GM12878 (cell line): ENCODE data around the gene SLC25A41. TPM values are rescaled to one million over a fixed set of nuclear protein-coding genes. Genes with fewer than 3 reads are reported as not detected.

Source experiments
- BHLHE40 ChIP-seq, 2 experiments: fragments of 450-650 bp in 1 of 2; IDR thresholded peaks; 2 replicates each; pipeline ENCODE4 v1.6.1; 2011 to 2017; ENCODE audit warnings: low read depth in 2 of 2, borderline replicate concordance in 1 of 2, improper control_type of control experiment in 1 of 2, low read length in 1 of 2, mild to moderate bottlenecking in 1 of 2
- CBFB ChIP-seq: IDR thresholded peaks from 2 replicates; pipeline ENCODE4 v1.6.1; 2016; ENCODE audit warnings: antibody characterized with exemption, low read depth
- JUNB ChIP-seq: IDR thresholded peaks from 2 replicates; pipeline ENCODE4 v1.6.1; 2016; ENCODE audit warnings: antibody characterized with exemption, mild to moderate bottlenecking
- NFXL1 ChIP-seq: fragments of 450-650 bp; IDR thresholded peaks from 2 replicates; pipeline ENCODE4 v1.6.1; 2017; ENCODE audit warnings: antibody characterized with exemption, mild to moderate bottlenecking, borderline replicate concordance
- PAX5 ChIP-seq: IDR thresholded peaks from 2 replicates; pipeline ENCODE4 v1.6.1; 2011; ENCODE audit warnings: low read depth, low read length, borderline replicate concordance
- PAX8 ChIP-seq: fragments of 450-650 bp; IDR thresholded peaks from 2 replicates; pipeline ENCODE4 v1.6.1; 2017; ENCODE audit warnings: mild to moderate bottlenecking, moderate library complexity
- POU2F2 ChIP-seq: IDR thresholded peaks from 3 replicates; pipeline ENCODE4 v1.6.1; 2011; ENCODE audit warnings: low read depth, mild to moderate bottlenecking, low read length, borderline replicate concordance
- SMC3 ChIP-seq: IDR thresholded peaks from 2 replicates; pipeline ENCODE4 v1.6.1; 2011; ENCODE audit warnings: low read length, improper control_type of control experiment, borderline replicate concordance
- SRF ChIP-seq, 2 experiments: IDR thresholded peaks; 2 replicates each; pipeline ENCODE4 v1.6.1; 2011; ENCODE audit warnings: low read depth in 2 of 2, low read length in 2 of 2, mild to moderate bottlenecking in 1 of 2, moderate library complexity in 1 of 2
- TCF3 ChIP-seq: IDR thresholded peaks from 2 replicates; pipeline ENCODE4 v1.6.1; 2012; ENCODE audit warnings: low read depth, mild to moderate bottlenecking, low read length, borderline replicate concordance; ENCODE audit not compliant: insufficient read depth
- ZNF24 ChIP-seq: fragments of 450-650 bp; IDR thresholded peaks from 2 replicates; pipeline ENCODE4 v1.6.1; 2017; ENCODE audit warnings: antibody characterized with exemption, mild to moderate bottlenecking
- ZNF384 ChIP-seq: IDR thresholded peaks from 2 replicates; pipeline ENCODE4 v1.6.1; 2012; ENCODE audit warnings: low read depth, mild to moderate bottlenecking, low read length, improper control_type of control experiment, borderline replicate concordance
- polyA plus RNA-seq, 11 experiments: library from polyadenylated mRNA; depleted of rRNA in 4 of 11; unstranded in 6 of 11; stranded (reverse) in 5 of 11; fragments of >200 nt; fragmentation: Nextera tagmentation in 4 of 11; fragmentation: Illumina TruSeq in 1 of 11; extraction: Ambion mirVana in 4 of 11; extraction: Trizol in 1 of 11; gene quantifications; 1 replicate in 1 of 11; 2 replicates in 10 of 11; pipeline versions ENCODE4 v1.2.1 to v1.2.3, GENCODE V29; 2011 to 2016; ENCODE audit warnings: inconsistent platforms in 2 of 11, missing spikeins in 2 of 11, low read depth in 1 of 11
- total RNA-seq, 4 experiments: library from RNA; depleted of rRNA in 3 of 4; stranded (reverse); fragments of >200 nt in 3 of 4; fragmentation: Illumina TruSeq in 1 of 4; extraction: Trizol in 1 of 4; gene quantifications; 2 replicates each; pipeline versions ENCODE4 v1.2.1 to v1.2.3, GENCODE V29; 2013 to 2021
- TF ChIP-seq, protein P1 (sequence below): IDR thresholded peaks from 2 replicates; pipeline ENCODE4 v1.6.1; 2011; ENCODE audit warnings: borderline replicate concordance, low read depth, mild to moderate bottlenecking, moderate library complexity, mixed read lengths, low read length; ENCODE audit not compliant: insufficient read depth; ENCODE audit errors: extremely low read length
- TF ChIP-seq, protein P2 (sequence below): fragments of 450-650 bp; IDR thresholded peaks from 2 replicates; pipeline ENCODE4 v1.6.1; 2018; ENCODE audit warnings: borderline replicate concordance, mild to moderate bottlenecking; ENCODE audit not compliant: partially characterized antibody
- TF ChIP-seq, protein P3 (sequence below): fragments of 450-650 bp; IDR thresholded peaks from 2 replicates; pipeline ENCODE4 v1.6.1; 2017; ENCODE audit warnings: antibody characterized with exemption, mild to moderate bottlenecking, moderate library complexity
- TF ChIP-seq, protein P4 (sequence below): IDR thresholded peaks from 2 replicates; pipeline ENCODE4 v1.6.1; 2012; ENCODE audit warnings: low read depth, low read length, improper control_type of control experiment
- TF ChIP-seq, protein P5 (sequence below): IDR thresholded peaks from 2 replicates; pipeline ENCODE4 v1.6.1; 2012; ENCODE audit warnings: mild to moderate bottlenecking, low read depth, low read length

Gene SLC25A41
- total and polyA plus RNA-seq, 10 of the 15 experiments (the other 5 are each of a cell fraction or from before 2014, with no cell fraction given), result 0.23 to 1.2 (median 0.43) TPM; not detected in 2

DNA sequence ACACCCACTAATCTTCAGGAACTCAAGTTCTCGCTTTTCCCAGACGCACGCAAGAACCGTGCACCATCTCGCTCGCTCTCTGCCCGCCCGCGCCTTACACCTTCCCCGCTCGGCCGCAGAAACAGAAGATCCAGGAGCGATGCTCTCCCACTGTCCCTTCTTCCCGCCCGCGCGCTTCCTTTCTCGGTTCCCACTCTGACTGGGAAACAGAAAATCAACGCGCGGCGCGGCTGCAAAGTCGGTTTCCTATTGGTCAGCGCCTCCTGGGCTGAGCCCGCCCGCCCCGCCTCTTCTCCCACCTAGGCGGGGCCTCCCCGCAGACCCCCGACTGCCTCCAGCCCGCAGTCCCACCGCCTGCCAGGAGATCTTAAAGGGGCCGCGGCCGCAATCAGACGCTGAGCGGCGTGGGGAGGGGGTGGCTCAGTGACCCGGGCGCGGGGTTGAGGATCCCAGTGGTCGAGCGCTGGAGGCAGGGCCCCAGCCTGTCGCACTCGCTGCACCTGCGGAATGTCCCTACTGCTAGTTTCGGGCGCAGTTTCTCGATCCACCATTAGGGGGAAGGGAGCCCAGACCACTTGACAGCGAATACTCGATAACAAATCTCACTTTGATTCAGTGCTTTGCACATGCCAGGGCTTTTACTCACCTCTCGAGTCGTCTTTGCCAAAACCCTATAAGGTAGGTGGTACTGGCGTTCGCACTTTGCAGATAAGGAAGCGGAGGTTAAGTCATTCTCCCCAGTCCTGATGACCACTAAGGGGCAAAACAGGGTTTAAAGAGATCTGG is 26.7 kb upstream of the SLC25A41 start (continued):
- TF ChIP-seq, protein P1, sequence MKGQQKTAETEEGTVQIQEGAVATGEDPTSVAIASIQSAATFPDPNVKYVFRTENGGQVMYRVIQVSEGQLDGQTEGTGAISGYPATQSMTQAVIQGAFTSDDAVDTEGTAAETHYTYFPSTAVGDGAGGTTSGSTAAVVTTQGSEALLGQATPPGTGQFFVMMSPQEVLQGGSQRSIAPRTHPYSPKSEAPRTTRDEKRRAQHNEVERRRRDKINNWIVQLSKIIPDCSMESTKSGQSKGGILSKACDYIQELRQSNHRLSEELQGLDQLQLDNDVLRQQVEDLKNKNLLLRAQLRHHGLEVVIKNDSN, result no peak
- no peak for TF ChIP-seq NFXL1
- TF ChIP-seq, protein P2, sequence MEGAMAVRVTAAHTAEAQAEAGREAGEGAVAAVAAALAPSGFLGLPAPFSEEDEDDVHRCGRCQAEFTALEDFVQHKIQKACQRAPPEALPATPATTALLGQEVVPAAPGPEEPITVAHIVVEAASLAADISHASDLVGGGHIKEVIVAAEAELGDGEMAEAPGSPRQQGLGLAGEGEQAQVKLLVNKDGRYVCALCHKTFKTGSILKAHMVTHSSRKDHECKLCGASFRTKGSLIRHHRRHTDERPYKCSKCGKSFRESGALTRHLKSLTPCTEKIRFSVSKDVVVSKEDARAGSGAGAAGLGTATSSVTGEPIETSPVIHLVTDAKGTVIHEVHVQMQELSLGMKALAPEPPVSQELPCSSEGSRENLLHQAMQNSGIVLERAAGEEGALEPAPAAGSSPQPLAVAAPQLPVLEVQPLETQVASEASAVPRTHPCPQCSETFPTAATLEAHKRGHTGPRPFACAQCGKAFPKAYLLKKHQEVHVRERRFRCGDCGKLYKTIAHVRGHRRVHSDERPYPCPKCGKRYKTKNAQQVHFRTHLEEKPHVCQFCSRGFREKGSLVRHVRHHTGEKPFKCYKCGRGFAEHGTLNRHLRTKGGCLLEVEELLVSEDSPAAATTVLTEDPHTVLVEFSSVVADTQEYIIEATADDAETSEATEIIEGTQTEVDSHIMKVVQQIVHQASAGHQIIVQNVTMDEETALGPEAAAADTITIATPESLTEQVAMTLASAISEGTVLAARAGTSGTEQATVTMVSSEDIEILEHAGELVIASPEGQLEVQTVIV, result peak; percentile 35
- TF ChIP-seq ZNF24, result 0 out of 2 replicates have a peak, but pooled peaks have one; percentile 23
- peak; percentile 63; the same call in 1 of the 2 replicates for TF ChIP-seq TCF3
- TF ChIP-seq CBFB, result no peak
- TF ChIP-seq ZNF384, result no peak
- TF ChIP-seq BHLHE40 (IDR thresholded peaks at IDR 0.05; ENCODE audit: borderline replicate concordance in 1 of 2, low read depth in 2 of 2, low read length in 1 of 2), result peak; percentile 73 to 79
- TF ChIP-seq PAX8, result no peak
- TF ChIP-seq POU2F2, result peak; percentile 65; the same call in 1 of the 3 replicates
- TF ChIP-seq PAX5, result peak; percentile 59
- TF ChIP-seq SMC3, result peak; percentile 13; the same call in 1 of the 2 replicates
- TF ChIP-seq, protein P3, sequence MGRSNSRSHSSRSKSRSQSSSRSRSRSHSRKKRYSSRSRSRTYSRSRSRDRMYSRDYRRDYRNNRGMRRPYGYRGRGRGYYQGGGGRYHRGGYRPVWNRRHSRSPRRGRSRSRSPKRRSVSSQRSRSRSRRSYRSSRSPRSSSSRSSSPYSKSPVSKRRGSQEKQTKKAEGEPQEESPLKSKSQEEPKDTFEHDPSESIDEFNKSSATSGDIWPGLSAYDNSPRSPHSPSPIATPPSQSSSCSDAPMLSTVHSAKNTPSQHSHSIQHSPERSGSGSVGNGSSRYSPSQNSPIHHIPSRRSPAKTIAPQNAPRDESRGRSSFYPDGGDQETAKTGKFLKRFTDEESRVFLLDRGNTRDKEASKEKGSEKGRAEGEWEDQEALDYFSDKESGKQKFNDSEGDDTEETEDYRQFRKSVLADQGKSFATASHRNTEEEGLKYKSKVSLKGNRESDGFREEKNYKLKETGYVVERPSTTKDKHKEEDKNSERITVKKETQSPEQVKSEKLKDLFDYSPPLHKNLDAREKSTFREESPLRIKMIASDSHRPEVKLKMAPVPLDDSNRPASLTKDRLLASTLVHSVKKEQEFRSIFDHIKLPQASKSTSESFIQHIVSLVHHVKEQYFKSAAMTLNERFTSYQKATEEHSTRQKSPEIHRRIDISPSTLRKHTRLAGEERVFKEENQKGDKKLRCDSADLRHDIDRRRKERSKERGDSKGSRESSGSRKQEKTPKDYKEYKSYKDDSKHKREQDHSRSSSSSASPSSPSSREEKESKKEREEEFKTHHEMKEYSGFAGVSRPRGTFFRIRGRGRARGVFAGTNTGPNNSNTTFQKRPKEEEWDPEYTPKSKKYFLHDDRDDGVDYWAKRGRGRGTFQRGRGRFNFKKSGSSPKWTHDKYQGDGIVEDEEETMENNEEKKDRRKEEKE, result no peak
- TF ChIP-seq, protein P4, sequence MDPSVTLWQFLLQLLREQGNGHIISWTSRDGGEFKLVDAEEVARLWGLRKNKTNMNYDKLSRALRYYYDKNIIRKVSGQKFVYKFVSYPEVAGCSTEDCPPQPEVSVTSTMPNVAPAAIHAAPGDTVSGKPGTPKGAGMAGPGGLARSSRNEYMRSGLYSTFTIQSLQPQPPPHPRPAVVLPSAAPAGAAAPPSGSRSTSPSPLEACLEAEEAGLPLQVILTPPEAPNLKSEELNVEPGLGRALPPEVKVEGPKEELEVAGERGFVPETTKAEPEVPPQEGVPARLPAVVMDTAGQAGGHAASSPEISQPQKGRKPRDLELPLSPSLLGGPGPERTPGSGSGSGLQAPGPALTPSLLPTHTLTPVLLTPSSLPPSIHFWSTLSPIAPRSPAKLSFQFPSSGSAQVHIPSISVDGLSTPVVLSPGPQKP, result no peak
- TF ChIP-seq, protein P5, sequence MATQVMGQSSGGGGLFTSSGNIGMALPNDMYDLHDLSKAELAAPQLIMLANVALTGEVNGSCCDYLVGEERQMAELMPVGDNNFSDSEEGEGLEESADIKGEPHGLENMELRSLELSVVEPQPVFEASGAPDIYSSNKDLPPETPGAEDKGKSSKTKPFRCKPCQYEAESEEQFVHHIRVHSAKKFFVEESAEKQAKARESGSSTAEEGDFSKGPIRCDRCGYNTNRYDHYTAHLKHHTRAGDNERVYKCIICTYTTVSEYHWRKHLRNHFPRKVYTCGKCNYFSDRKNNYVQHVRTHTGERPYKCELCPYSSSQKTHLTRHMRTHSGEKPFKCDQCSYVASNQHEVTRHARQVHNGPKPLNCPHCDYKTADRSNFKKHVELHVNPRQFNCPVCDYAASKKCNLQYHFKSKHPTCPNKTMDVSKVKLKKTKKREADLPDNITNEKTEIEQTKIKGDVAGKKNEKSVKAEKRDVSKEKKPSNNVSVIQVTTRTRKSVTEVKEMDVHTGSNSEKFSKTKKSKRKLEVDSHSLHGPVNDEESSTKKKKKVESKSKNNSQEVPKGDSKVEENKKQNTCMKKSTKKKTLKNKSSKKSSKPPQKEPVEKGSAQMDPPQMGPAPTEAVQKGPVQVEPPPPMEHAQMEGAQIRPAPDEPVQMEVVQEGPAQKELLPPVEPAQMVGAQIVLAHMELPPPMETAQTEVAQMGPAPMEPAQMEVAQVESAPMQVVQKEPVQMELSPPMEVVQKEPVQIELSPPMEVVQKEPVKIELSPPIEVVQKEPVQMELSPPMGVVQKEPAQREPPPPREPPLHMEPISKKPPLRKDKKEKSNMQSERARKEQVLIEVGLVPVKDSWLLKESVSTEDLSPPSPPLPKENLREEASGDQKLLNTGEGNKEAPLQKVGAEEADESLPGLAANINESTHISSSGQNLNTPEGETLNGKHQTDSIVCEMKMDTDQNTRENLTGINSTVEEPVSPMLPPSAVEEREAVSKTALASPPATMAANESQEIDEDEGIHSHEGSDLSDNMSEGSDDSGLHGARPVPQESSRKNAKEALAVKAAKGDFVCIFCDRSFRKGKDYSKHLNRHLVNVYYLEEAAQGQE, result no peak
- TF ChIP-seq JUNB, result peak; percentile 29; the same call in 1 of the 2 replicates
- 0 out of 4 replicates have a peak, but pooled peaks of 1 of the 2 experiments have one; percentile 25 for TF ChIP-seq SRF (IDR thresholded peaks at IDR 0.05; ENCODE audit: low read depth in 2 of 2, low read length in 2 of 2)
